ENCODE results near the gene LAMA5. TPM values are rescaled to one million over a fixed set of nuclear protein-coding genes. Genes with fewer than 3 reads are reported as not detected.

The LAMA5 gene, protein sequence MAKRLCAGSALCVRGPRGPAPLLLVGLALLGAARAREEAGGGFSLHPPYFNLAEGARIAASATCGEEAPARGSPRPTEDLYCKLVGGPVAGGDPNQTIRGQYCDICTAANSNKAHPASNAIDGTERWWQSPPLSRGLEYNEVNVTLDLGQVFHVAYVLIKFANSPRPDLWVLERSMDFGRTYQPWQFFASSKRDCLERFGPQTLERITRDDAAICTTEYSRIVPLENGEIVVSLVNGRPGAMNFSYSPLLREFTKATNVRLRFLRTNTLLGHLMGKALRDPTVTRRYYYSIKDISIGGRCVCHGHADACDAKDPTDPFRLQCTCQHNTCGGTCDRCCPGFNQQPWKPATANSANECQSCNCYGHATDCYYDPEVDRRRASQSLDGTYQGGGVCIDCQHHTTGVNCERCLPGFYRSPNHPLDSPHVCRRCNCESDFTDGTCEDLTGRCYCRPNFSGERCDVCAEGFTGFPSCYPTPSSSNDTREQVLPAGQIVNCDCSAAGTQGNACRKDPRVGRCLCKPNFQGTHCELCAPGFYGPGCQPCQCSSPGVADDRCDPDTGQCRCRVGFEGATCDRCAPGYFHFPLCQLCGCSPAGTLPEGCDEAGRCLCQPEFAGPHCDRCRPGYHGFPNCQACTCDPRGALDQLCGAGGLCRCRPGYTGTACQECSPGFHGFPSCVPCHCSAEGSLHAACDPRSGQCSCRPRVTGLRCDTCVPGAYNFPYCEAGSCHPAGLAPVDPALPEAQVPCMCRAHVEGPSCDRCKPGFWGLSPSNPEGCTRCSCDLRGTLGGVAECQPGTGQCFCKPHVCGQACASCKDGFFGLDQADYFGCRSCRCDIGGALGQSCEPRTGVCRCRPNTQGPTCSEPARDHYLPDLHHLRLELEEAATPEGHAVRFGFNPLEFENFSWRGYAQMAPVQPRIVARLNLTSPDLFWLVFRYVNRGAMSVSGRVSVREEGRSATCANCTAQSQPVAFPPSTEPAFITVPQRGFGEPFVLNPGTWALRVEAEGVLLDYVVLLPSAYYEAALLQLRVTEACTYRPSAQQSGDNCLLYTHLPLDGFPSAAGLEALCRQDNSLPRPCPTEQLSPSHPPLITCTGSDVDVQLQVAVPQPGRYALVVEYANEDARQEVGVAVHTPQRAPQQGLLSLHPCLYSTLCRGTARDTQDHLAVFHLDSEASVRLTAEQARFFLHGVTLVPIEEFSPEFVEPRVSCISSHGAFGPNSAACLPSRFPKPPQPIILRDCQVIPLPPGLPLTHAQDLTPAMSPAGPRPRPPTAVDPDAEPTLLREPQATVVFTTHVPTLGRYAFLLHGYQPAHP (N-terminal part only)
- 44.2 TPM for total RNA-seq

DNA sequence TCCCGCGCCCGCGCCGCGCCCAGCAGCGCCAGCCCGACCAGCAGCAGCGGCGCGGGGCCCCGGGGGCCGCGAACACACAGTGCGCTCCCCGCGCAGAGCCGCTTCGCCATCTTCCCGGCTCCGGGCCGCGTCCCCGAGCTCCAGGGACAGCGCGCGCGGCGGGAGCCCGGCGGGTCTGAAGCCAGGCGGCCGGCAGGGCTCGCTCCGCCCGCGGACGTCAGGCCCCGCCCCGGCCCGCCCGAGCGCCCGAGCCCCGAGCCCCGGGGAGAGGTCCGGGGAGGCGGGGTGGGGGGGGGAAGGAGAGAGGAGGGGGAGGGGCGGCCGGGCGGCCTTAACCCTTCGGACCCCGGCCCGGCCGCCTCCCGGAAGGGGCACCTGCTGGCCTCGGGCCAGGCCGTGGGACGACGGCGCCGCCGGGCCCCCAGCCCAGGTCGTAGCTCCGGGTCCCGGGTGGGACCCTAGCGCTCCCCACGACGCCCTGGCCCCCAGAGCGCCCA is at the start of gene LAMA5:
LAMA5 (minus strand) TSS at position 177 of the 497 bp plus-strand sequence; CDS start at position 110, 67 bp downstream.
- DNase-seq = no peak

- DNase-seq = no peak
Observed at GRCh38 chr20:62415354-62416111, 48.4 kb upstream of the LAMA5 start.

DNA sequence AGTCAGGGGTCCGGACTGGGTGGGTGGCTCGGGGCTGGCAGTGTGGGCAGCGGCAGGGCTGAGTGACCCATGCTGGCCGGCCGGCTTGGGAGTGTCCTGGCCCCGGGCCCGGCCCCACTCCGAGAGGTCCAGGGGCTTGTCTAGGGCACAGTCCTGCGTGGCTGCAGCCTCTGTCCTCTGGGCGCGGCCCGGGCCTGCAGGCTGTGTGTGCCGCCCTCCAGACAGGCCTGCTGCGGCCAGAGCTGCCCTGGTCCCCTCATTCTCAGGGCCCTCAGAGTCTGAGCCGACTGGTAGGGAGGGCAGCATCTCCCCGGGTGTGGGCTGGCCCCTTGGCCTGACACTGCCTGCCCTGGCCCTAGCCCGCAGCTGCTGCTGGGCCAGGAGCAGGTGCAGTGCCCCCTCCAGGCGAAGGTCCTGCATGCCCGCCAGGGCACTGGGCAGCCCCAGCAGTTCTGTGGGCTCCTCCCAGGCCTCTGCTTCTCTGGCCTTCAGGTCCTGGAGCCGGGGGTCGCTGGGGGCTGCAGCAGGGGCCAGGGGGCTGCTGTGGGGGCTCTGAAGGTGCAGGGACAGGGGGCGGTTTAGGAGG is 46.9 kb upstream of the LAMA5 start:
- DNase-seq = no peak

GRCh38 chr20:62413025-62413570 is 46.0 kb upstream of the LAMA5 start:
- no peak for DNase-seq

- no peak for DNase-seq
Observed at GRCh38 chr20:62412194-62413024, 45.3 kb upstream of the LAMA5 start.

DNA sequence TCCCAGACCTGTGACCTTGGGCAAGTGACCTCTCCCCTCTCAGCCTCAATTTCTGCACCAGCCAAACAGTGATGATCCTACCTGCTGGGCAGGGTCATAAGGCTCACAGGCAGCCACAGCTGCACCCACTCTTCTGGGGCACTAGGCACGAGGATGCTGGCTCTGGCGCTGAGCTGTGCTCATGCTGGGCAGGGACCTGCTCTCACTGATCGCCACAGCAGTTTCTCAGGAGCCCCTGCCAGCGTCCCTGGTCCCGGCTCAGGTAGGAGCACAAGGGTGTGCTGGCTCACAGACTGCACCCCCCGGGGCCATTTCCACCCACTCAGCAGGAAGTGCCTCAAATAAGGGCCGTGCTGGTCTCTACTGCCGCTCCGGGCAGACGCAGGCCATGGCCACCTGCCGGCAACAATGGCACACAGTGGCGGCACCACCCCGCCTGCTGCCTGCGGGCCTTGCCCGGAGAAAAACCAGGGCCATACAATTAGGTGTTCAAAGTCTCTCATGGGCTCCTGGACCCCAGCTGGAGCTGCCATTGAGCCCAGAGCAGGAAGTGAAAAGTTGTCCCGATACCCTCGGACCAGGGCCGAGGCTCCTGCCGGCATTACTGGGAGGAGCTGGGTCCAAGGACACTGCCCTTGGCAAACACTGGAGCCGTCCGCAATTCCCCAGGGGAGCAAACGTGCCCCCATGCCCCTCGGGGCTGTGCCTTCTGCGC is 44.5 kb upstream of the LAMA5 start:
- no peak for DNase-seq

DNA sequence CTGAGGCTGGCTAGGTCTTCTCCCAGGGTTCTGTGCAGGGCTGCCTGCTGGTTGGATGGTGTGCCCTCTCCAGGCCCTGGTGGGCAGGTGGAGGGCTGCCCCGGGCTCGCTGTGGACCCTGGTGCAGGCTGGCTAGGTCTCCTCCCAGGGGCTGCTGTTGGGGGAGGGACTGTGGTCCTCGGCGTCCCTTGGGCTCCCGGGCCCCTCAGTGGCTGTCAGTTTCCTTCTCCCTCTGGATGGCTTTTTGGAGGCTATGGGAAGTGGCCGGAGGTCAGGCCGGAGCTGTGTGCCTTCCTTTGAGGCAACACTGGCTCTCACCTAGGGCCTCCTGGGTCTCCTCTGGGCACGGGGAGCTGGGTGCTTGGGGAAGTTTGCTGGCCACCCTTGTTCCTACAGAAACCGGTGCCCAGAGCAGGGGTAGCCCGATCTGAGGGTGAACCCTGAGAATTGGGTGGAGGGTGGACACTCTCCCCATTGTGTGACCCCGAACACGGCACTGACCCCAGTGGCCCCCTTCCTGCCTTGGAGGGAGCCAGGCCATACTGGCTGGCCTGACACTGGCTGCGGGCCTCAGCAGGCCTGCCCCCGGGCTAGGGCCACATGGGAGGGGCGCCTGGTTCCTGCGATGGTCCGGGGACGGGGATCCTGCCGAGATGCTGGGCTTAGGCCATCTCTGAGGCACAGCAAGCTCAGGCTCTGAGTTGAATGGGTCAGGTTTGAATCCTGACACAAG is 43.8 kb upstream of the LAMA5 start:
- DNase-seq = no peak

GRCh38 chr20:62409931-62410745 is 43.0 kb upstream of the LAMA5 start:
- DNase-seq = no peak

DNA sequence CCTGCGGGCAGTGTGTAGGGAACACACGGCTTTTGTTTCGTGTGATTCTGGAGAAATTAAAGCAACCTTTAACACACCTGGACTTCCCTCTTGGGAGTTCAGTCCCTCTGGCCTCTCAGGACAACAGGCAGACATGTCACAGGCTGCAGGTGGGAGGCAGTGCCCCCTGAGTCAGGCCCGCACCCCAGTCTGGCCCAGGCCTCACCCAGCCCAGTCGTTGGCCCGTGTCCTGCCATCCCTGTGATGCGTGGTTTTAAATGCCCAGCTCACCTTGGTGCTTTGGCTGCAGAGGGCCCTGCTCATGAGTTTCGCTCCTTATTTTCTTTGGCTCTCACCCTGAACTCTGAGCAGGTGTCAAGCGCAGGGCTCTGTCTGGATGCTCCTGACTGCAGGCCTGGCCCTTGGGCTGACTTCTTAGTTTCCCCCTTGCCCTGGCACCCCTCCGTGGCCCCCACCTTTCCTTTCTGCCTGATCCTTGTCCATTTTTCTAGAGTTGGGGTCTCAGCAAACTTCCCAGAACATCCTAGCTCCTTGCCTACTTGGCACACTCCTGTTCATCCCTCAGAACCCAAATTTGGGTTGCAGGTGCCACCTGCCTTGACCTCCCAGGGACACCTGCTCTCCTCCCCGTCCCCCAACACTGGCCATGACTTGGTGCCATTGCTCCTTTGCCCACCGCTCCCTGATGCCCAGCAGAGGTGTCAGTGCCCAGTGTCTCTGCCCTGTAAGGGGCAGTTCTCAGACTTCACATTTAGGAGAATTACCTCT is 42.2 kb upstream of the LAMA5 start:
- no peak for DNase-seq

DNA sequence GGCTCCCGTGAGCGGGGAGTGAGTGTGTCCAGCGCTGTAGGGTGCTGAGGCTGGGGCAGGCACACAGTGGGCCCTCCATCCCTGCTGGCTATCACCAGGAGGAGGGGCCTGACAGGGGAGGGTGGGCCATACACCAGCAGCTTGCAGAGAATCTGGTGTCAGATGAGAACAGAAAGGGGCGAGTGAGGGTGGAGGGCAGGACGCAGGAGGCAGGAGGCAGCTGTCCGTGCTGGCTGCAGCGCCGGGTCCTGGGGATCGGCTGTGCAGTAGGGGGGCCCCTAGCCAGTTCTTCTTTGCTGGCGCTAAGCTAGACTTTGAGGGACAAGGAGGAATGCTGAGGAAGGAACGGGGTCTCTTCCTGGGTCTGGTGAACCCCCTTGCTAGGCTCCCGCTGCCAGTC is 41.5 kb upstream of the LAMA5 start:
- no peak for DNase-seq

- no peak for DNase-seq
Observed at GRCh38 chr20:62408055-62408454, 40.9 kb upstream of the LAMA5 start.

DNA sequence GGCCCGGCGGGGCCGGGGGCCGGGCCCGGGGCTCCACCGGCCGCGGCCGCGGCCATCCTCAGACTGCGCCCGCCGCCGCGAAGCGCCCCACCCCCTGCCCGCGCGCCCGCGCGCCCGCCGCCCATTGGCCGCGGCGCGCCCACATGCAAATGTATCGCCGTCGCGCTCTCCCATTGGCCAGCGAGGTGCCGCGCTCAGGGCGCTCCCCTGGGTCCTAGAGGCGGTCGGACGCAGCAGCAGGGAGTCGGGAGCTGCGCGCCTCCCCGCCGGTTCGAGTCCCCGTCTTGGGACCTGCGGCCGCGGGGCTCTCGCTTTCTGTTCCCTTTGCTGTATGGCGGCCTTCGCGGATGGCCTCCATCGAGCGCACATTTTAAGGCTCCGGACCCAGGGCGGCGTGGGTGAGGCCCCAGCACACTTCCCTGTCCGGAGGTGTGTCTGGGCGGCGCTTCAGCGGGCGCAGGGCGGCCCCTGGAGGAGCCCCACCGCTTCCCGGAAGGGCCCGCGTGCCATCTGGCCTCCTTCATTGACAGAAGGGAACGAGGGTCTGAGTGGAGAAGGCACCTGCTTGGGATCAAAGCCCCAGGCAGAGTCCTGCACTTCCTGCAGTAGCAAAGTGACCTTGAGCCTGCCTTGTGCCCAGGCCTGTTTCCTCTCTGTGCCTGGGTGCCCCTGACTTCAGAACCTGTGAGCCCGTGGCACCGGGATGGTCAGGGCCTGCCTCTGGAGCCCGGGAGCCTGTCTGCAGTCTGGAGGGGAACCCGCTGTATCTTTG is 40.3 kb upstream of the LAMA5 start, which contains the start of gene CABLES2:
CABLES2 (minus strand) TSS at position 65 of the 772 bp plus-strand sequence; CDS start at position 56, 9 bp downstream.
- peak; percentile 90 for DNase-seq

- DNase-seq = no peak
Observed at GRCh38 chr20:62406635-62407176, 39.6 kb upstream of the LAMA5 start.

GRCh38 chr20:62405981-62406513 is 38.9 kb upstream of the LAMA5 start:
- DNase-seq = no peak
